SK-N-SH (cell line): ENCODE data around the gene TUBB6.

ENCODE experiments used
- GABPA ChIP-seq: IDR thresholded peaks from 2 replicates; pipeline ENCODE4 v1.4.0; 2012; ENCODE audit warnings: low read depth, mild to moderate bottlenecking
- GATA2 ChIP-seq: sonication (generic); formaldehyde crosslinking; IDR thresholded peaks from 2 replicates; pipeline ENCODE4 v1.5.0; 2020; ENCODE audit warnings: mild to moderate bottlenecking, missing genetic modification reagents
- JUND ChIP-seq: IDR thresholded peaks from 2 replicates; pipeline ENCODE4 v1.4.0; 2012
- MAX ChIP-seq: IDR thresholded peaks from 2 replicates; pipeline ENCODE4 v1.4.0; 2012; ENCODE audit warnings: low read depth
- POLR2AphosphoS5 ChIP-seq: IDR thresholded peaks from 2 replicates; pipeline ENCODE4 v1.6.1; 2012; ENCODE audit warnings: low read depth, low read length
- RCOR1 ChIP-seq: fragments of 150-350 bp; IDR thresholded peaks from 2 replicates; pipeline ENCODE4 v1.6.1; 2017; ENCODE audit warnings: antibody characterized with exemption, low read length
- YY1 ChIP-seq: IDR thresholded peaks from 2 replicates; pipeline ENCODE4 v1.4.0; 2012; ENCODE audit warnings: low read depth, mild to moderate bottlenecking
- TF ChIP-seq, protein P1 (sequence below): IDR thresholded peaks from 2 replicates; pipeline ENCODE4 v1.4.0; 2012; ENCODE audit warnings: low read depth, borderline replicate concordance
- TF ChIP-seq, protein P2 (sequence below): IDR thresholded peaks from 2 replicates; pipeline ENCODE4 v1.6.1; 2012; ENCODE audit warnings: mild to moderate bottlenecking, low read depth, low read length, moderate library complexity

DNA sequence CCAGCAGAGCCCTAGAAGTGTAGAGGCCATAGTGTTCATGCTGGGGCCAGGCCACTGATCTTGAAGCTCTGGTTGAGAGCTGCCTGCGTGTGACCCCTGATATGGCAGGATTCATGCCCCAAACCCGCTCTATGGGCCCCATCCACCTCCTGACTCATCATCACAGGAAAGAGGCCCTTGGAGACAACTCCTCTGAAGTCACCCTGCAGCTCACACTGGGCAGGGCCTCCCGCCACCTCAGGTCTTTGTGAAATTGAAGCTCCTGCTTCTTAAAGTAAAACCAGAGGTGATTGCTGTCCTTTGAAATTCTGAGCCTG is 12.0 kb upstream of the TUBB6 start:
- TF ChIP-seq GATA2 (CRISPR knock-in tag) (no peak), POLR2AphosphoS5 (no peak), MAX (no peak), RCOR1 (no peak), GABPA (no peak), YY1 (no peak), JUND (no peak)
- TF ChIP-seq, protein P1, sequence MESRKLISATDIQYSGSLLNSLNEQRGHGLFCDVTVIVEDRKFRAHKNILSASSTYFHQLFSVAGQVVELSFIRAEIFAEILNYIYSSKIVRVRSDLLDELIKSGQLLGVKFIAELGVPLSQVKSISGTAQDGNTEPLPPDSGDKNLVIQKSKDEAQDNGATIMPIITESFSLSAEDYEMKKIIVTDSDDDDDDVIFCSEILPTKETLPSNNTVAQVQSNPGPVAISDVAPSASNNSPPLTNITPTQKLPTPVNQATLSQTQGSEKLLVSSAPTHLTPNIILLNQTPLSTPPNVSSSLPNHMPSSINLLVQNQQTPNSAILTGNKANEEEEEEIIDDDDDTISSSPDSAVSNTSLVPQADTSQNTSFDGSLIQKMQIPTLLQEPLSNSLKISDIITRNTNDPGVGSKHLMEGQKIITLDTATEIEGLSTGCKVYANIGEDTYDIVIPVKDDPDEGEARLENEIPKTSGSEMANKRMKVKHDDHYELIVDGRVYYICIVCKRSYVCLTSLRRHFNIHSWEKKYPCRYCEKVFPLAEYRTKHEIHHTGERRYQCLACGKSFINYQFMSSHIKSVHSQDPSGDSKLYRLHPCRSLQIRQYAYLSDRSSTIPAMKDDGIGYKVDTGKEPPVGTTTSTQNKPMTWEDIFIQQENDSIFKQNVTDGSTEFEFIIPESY = no peak
- TF ChIP-seq, protein P2, sequence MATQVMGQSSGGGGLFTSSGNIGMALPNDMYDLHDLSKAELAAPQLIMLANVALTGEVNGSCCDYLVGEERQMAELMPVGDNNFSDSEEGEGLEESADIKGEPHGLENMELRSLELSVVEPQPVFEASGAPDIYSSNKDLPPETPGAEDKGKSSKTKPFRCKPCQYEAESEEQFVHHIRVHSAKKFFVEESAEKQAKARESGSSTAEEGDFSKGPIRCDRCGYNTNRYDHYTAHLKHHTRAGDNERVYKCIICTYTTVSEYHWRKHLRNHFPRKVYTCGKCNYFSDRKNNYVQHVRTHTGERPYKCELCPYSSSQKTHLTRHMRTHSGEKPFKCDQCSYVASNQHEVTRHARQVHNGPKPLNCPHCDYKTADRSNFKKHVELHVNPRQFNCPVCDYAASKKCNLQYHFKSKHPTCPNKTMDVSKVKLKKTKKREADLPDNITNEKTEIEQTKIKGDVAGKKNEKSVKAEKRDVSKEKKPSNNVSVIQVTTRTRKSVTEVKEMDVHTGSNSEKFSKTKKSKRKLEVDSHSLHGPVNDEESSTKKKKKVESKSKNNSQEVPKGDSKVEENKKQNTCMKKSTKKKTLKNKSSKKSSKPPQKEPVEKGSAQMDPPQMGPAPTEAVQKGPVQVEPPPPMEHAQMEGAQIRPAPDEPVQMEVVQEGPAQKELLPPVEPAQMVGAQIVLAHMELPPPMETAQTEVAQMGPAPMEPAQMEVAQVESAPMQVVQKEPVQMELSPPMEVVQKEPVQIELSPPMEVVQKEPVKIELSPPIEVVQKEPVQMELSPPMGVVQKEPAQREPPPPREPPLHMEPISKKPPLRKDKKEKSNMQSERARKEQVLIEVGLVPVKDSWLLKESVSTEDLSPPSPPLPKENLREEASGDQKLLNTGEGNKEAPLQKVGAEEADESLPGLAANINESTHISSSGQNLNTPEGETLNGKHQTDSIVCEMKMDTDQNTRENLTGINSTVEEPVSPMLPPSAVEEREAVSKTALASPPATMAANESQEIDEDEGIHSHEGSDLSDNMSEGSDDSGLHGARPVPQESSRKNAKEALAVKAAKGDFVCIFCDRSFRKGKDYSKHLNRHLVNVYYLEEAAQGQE = no peak
